IPS DF 6.9 (cell line): ENCODE measurements around the gene ZBED4.

Source experiments
- DNase-seq: peaks from one replicate; pipeline ENCODE4 v3.0.0-alpha.2; 2013; ENCODE audit warnings: low read depth, low spot score
- H3K27ac ChIP-seq: one replicate; pipeline ENCODE4 v1.5.1; 2013; ENCODE audit warnings: low read length, control low read depth
- H3K27me3 ChIP-seq: 2 replicates; pipeline ENCODE4 v1.6.1; 2013; ENCODE audit warnings: mild to moderate bottlenecking, low read length; ENCODE audit not compliant: control insufficient read depth, insufficient read depth
- H3K36me3 ChIP-seq: 2 replicates; pipeline ENCODE4 v1.6.1; 2013; ENCODE audit warnings: low read length; ENCODE audit not compliant: control insufficient read depth, insufficient read depth
- H3K4me1 ChIP-seq: 2 replicates; pipeline ENCODE4 v1.6.1; 2013; ENCODE audit warnings: low read length; ENCODE audit not compliant: control insufficient read depth, insufficient read depth
- H3K4me3 ChIP-seq: 2 replicates; pipeline ENCODE4 v1.5.1; 2013; ENCODE audit warnings: mild to moderate bottlenecking, low read length
- H3K9me3 ChIP-seq: 2 replicates; pipeline ENCODE4 v1.6.1; 2013; ENCODE audit warnings: low read length, inconsistent platforms; ENCODE audit not compliant: control insufficient read depth, insufficient read depth
- WGBS: extraction: QIAGEN DNeasy Blood & Tissue Kit; methylation state at CpG from one replicate; pipeline ENCODE4 v1.1.7; 2013; ENCODE audit warnings: mixed read lengths, missing lambda C conversion rate; ENCODE audit not compliant: insufficient read length, insufficient coverage; 5-methylcytosine and 5-hydroxymethylcytosine counted together

The ZBED4 gene

DNA sequence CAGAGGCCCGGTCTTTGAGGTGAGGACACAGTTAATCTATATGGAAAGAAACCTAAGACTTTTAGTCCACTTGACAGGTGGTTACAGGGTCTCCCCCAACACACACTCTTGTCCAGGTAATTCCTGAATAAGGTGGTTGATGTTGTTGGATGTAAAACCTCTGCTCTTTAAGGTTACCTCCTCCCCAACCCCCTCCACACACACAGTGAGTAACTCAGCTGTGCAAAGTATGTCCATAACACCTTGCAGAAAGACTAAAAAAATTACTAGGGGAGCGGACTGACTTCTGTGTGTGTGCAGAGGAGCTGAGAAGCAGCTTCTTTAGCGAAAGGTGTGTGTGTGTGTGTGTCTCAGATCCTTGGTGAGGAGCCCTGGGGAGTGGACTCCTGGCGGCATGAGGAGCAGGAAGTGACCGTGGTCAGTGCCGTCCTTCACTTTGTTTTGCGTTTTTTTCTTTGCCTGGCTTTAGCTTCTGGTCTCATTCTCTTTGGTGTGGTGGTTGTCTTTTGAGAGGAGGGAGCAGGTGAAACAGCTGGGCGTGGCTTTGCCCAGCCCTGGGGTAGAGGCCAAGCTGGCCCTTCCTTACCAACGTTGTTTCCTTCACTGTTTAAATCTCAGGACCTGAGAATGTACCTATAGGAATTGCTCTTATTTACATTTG is 1.7 kb downstream of the ZBED4 start:
- peaks cover 2% of the 10 kb centered on the region; the same call in 1 of the 2 replicates for H3K4me1 ChIP-seq
- no peaks in the 10 kb centered on the region for H3K9me3 ChIP-seq
- WGBS, result no CpG with 5 or more reads among the region's 9 CpGs
- DNase-seq, result no peak
- no peak overlapping the region for H3K4me3 ChIP-seq
- H3K27ac ChIP-seq, result no peak overlapping the region
- peaks cover 19% of the 10 kb centered on the region for H3K27me3 ChIP-seq
- H3K36me3 ChIP-seq, result peaks cover 7% of the 10 kb centered on the region; the same call in 1 of the 2 replicates

DNA sequence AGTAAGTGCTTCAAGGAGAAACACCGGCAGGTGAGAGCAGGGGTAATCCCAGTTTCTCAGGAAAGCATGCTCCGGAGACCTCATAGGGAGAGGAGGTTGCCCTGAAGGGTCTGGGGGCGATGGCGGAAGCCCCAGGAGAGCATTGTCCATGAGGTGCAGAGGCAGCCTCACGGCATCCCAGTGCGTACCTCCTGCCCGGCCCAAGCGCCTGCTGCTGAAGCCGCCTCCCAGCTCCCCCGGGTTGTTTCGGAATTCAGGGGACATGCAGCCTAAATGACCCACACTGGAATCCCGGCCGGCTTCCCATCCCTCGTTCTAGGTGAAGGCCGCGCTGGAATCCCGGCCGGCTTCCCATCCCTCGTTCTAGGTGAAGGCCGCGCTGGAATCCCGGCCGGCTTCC is 2.7 kb downstream of the ZBED4 start:
- Histone ChIP-seq H3K27ac (no peak overlapping the region), H3K27me3 (peaks cover 11% of the 10 kb centered on the region), H3K4me3 (no peak overlapping the region), H3K36me3 (peaks cover 7% of the 10 kb centered on the region; the same call in 1 of the 2 replicates), H3K9me3 (no peaks in the 10 kb centered on the region), H3K4me1 (peaks cover 2% of the 10 kb centered on the region; the same call in 1 of the 2 replicates)
- DNase-seq, result no peak
- no CpG with 5 or more reads among the region's 23 CpGs for WGBS

DNA sequence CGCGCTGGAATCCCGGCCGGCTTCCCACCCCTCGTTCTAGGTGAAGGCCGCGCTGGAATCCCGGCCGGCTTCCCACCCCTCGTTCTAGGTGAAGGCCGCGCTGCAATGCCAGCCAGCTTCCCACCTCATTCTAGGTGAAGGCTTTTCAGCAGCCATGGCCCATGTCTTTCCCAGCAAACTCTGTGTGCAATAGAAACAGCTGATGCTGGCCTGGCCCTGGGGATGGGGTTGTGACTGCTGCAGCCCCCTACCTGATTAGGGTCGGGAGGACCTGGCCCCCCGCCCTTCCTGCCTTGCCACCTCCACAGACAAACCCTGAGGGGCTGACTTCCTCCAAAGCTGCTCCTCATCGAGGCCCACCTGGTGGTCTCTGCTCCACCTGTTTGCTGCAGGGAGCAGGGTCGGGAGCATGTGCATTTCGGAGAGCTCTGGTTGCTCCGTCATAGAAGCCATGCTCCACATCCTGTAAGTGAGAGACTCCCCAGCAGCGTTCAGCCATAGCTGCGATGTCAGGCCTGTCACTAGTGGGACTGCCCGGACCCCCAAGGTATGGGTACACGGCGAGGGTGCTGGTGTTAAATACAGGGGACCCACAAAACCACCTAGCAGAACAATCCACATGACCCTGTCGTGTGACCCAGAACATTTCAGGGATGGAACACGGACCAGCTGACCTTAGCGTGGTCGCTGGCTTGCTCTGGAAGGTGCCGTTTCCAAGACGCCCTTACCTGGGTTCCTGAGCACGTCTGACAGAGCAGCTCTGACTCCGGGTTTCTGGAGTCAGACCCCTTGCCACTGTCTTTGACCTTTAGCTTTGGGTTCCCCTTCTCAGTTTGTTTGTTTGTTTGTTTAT is 3.3 kb downstream of the ZBED4 start:
- Histone ChIP-seq H3K9me3 (no peaks in the 10 kb centered on the region), H3K27me3 (peaks cover 5% of the 10 kb centered on the region; the same call in 1 of the 2 replicates), H3K27ac (no peak overlapping the region), H3K4me1 (peaks cover 2% of the 10 kb centered on the region; the same call in 1 of the 2 replicates), H3K4me3 (no peak overlapping the region), H3K36me3 (peaks cover 7% of the 10 kb centered on the region; the same call in 1 of the 2 replicates)
- no CpG with 5 or more reads among the region's 31 CpGs for WGBS
- no peak for DNase-seq

DNA sequence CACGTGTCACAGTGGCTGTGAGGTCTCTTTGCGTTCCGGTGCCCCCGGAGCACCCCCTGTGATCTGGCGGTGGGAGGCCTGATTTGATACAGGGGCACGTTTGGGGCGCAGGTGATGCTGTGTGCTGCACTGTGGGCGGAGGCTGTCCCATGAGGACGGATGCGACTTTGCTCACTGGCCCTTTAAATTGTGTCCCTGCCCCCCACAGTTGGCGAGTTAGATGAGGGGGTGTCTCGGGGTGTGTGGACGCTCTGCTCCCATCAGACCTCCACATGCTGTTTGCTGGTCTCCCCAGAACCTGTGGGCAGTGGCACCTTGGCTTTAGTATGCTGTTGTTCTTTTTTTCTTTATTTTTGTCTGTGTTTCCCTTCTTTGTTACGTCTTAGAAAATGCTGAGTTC is 5.2 kb downstream of the ZBED4 start:
- Histone ChIP-seq H3K9me3 (no peaks in the 10 kb centered on the region), H3K4me3 (no peak overlapping the region), H3K4me1 (peaks cover 2% of the 10 kb centered on the region; the same call in 1 of the 2 replicates), H3K27me3 (no peaks in the 10 kb centered on the region), H3K36me3 (peaks cover 7% of the 10 kb centered on the region; the same call in 1 of the 2 replicates), H3K27ac (no peak overlapping the region)
- DNase-seq, result no peak
- no CpG with 5 or more reads among the region's 14 CpGs for WGBS

DNA sequence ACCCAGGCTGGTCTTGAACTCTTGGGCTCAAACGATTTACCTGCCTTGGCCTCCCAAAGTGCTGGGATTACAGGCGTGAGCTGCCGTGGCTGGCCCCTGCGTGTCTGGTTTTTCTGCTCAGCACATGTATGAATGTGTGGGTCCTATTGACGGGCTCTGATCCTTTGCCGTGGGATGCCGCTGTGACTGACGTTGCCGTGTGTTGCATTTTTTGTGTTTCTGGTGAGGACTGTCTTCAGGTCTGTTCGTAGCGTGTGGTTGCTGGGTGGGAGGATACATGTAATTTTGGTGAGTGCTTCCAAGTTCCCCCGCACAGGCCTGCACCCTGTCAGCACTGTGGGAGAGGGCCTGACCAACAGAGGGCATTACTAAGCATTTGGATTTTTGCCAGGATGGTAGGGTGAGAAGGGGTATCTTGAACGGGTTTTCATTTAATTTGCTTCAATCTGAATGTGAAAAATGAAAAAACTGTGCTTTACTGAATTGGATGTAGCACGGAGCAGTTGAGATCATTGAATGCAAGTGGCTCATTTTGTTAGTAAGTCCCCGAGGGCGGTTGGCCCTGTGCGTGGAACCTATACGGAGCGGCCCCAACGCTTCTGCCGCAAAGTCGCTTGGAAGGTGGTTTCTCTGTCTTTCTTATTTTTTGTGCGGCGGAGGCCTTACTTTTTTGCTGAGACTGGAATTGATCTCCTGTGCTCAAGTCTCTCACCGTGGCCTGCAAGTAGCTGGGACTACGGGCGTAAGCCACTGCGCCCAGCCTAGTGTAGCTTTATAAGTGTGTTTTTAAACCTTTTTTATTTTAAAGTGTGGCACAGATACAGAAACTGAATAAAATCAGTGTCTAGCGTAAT is 8.2 kb downstream of the ZBED4 start:
- Histone ChIP-seq H3K27ac (no peak overlapping the region), H3K9me3 (no peaks in the 10 kb centered on the region), H3K36me3 (peaks cover 5% of the 10 kb centered on the region; the same call in 1 of the 2 replicates), H3K4me1 (peaks cover 2% of the 10 kb centered on the region; the same call in 1 of the 2 replicates), H3K4me3 (no peak overlapping the region), H3K27me3 (no peaks in the 10 kb centered on the region)
- WGBS, result no CpG with 5 or more reads among the region's 29 CpGs
- DNase-seq, result no peak

DNA sequence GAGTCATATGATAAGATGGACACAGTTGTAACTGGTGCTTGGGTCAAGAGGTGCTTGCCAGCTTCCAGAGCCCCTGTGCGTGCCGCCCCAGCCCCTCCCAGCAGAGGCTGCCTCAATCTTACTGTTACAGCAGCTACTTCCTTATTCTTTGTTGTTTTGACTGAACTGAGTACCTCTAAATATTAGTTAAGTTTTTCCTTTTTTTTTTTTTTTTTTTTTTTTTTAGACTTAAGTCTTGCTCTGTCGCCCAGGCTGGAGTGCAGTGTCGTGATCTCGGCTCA is 8.8 kb downstream of the ZBED4 start:
- Histone ChIP-seq H3K4me1 (no peaks in the 10 kb centered on the region), H3K27me3 (no peaks in the 10 kb centered on the region), H3K9me3 (no peaks in the 10 kb centered on the region), H3K36me3 (no peaks in the 10 kb centered on the region), H3K4me3 (no peak overlapping the region), H3K27ac (no peak overlapping the region)
- WGBS, result no CpG with 5 or more reads among the region's 5 CpGs
- DNase-seq, result no peak

DNA sequence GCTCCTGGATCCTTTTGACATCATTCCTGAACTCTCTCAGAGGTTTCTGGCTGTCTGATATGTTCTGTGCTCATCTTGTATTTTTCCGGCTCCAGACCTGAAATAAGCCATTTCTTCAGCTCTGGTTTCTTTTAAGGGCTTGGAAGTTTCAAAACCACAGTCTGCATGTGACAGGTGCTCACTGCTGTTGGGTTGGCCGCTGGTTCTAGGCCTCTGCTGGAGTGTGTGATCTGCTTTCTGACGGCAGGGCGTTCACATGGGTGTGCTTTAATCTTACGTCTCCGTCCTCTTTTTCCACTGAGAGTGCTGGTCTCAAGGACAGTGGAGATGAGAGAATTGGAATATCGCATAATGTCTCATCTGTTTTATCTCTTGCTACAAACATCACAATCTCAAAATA is 10.3 kb downstream of the ZBED4 start:
- Histone ChIP-seq H3K27ac (no peak overlapping the region), H3K27me3 (no peaks in the 10 kb centered on the region), H3K4me3 (no peak overlapping the region), H3K36me3 (no peaks in the 10 kb centered on the region), H3K4me1 (no peaks in the 10 kb centered on the region), H3K9me3 (no peaks in the 10 kb centered on the region)
- no CpG with 5 or more reads among the region's 7 CpGs for WGBS
- no peak for DNase-seq

DNA sequence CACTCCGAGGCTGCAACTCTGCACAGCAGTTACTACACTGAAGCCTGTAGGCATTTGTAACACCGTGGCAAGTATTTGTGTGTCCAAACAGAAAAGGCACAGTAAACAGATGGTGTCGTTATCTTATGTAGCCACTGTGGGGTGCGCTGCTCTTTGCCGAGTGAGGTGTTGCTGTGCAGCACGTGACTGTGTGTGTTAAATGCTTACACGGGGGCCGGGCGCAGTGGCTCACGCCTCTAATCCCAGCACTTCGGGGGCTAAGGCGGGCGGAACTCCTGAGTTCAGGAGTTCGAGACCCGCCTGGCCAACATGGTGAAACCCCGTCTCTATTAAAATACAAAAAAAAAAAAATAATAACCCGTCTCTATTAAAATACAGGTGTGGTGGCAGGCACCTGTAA is 11.5 kb downstream of the ZBED4 start:
- no peaks in the 10 kb centered on the region for H3K36me3 ChIP-seq
- no peak overlapping the region for H3K27ac ChIP-seq
- H3K27me3 ChIP-seq, result no peaks in the 10 kb centered on the region
- H3K9me3 ChIP-seq, result no peaks in the 10 kb centered on the region
- no CpG with 5 or more reads among the region's 17 CpGs for WGBS
- no peaks in the 10 kb centered on the region for H3K4me1 ChIP-seq
- H3K4me3 ChIP-seq, result no peak overlapping the region
- no peak for DNase-seq

DNA sequence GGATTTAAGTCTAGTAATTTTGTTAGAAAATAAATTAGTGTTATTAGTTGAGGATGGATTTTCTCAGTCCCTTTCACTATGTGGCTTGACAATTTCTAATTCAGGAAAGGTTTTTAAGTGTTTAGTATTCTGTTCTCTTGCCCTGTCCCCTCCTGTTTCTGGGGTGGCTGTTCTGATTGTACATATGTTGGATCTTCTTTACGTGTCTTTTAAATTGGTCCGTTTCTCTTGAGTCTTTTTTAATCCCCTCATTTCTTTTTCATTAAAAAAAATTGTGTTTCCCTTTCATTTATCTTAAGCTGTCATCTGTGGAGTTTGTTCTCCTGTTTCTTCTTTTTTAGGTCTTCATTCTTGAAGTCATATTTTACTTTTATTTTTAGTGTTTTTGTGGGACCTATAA is 12.5 kb downstream of the ZBED4 start:
- no peaks in the 10 kb centered on the region for H3K9me3 ChIP-seq
- no peak overlapping the region for H3K4me3 ChIP-seq
- no peak overlapping the region for H3K27ac ChIP-seq
- no CpG with 5 or more reads among the region's 2 CpGs for WGBS
- DNase-seq, result no peak
- H3K4me1 ChIP-seq, result no peaks in the 10 kb centered on the region
- no peaks in the 10 kb centered on the region for H3K36me3 ChIP-seq
- H3K27me3 ChIP-seq, result no peaks in the 10 kb centered on the region

DNA sequence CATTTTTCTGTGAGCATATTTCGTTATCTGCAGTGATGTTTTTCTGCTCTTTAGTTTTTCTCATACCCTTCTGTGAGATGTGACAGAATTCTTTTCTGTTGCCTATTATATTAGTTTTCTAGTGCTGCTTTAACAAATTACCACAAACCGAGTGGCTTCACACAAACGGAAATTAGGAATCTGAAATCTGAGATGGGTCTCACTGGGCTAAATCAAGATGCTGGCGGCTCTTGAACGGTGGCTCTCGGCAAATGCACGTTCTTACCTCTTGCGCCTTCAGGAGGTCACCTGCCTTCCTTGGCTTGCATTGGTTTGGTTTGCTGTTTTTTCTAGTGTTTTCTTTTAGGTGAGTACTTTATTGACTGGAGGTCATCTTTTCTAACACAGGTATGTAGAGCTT is 13.0 kb downstream of the ZBED4 start:
- no peaks in the 10 kb centered on the region for H3K9me3 ChIP-seq
- DNase-seq, result no peak

More for the DNA sequence above, 13.0 kb downstream of the ZBED4 start:
- WGBS, result no CpG with 5 or more reads among the region's 8 CpGs
- Histone ChIP-seq H3K36me3 (no peaks in the 10 kb centered on the region), H3K27ac (no peak overlapping the region), H3K4me3 (no peak overlapping the region), H3K4me1 (no peaks in the 10 kb centered on the region), H3K27me3 (no peaks in the 10 kb centered on the region)
